ENCODE data around the gene AP1S3.
A peak's percentile ranks its signal among the peaks of the same experiment; 100 is the strongest.

The AP1S3 gene

GRCh38 chr2:223787358-223787757 is 50.0 kb downstream of the AP1S3 start:
- H3K4me3 ChIP-seq (ENCODE audit: low read depth, low read length) = no peak overlapping the region
- DNase-seq (ENCODE audit: low read depth) = no peak
- no peak for TF ChIP-seq CTCF (conservative IDR thresholded peaks at IDR 0.05; ENCODE audit: low read depth, low read length)

GRCh38 chr2:223786943-223787342 is 50.4 kb downstream of the AP1S3 start:
- no peak for TF ChIP-seq CTCF (conservative IDR thresholded peaks at IDR 0.05; ENCODE audit: low read depth, low read length)
- DNase-seq (ENCODE audit: low read depth) = no peak
- H3K4me3 ChIP-seq (ENCODE audit: low read depth, low read length) = no peak overlapping the region

GRCh38 chr2:223786236-223786635 is 51.1 kb downstream of the AP1S3 start:
- H3K4me3 ChIP-seq (ENCODE audit: low read depth, low read length) = no peak overlapping the region
- TF ChIP-seq CTCF (conservative IDR thresholded peaks at IDR 0.05; ENCODE audit: low read depth, low read length) = no peak

GRCh38 chr2:223784221-223784772 is 53.1 kb downstream of the AP1S3 start:
- no peak for DNase-seq (ENCODE audit: low read depth)
- no peak overlapping the region for H3K4me3 ChIP-seq (ENCODE audit: low read depth, low read length)
- TF ChIP-seq CTCF (conservative IDR thresholded peaks at IDR 0.05; ENCODE audit: low read depth, low read length) = no peak

More at GRCh38 chr2:223786236-223786635, 51.1 kb downstream of the AP1S3 start:
- no peak for DNase-seq (ENCODE audit: low read depth)

- no peak overlapping the region for H3K4me3 ChIP-seq (ENCODE audit: low read depth, low read length)
- no peak for DNase-seq (ENCODE audit: low read depth)
- no peak for TF ChIP-seq CTCF (conservative IDR thresholded peaks at IDR 0.05; ENCODE audit: low read depth, low read length)
Observed at GRCh38 chr2:223782629-223783028, 54.8 kb downstream of the AP1S3 start.

GRCh38 chr2:223781560-223781959 is 55.8 kb downstream of the AP1S3 start:
- H3K4me3 ChIP-seq (ENCODE audit: low read depth, low read length) = no peak overlapping the region
- DNase-seq (ENCODE audit: low read depth) = no peak
- TF ChIP-seq CTCF (conservative IDR thresholded peaks at IDR 0.05; ENCODE audit: low read depth, low read length) = no peak

- DNase-seq (ENCODE audit: low read depth) = peak; percentile 65
- no peak overlapping the region for H3K4me3 ChIP-seq (ENCODE audit: low read depth, low read length)
- peak; percentile 54 for TF ChIP-seq CTCF (conservative IDR thresholded peaks at IDR 0.05; ENCODE audit: low read depth, low read length)
Observed at GRCh38 chr2:223779877-223780276, 57.5 kb downstream of the AP1S3 start.
